Activated CD4-positive, alpha-beta T cell treated with anti-CD3 and anti-CD28 coated beads for 48 hours (primary cell): Measurements from ENCODE around the gene ALOXE3.

ENCODE experiments used
- DNase-seq: peaks from one replicate; pipeline ENCODE4 v3.0.0-alpha.2; 2020

The ALOXE3 gene

DNA sequence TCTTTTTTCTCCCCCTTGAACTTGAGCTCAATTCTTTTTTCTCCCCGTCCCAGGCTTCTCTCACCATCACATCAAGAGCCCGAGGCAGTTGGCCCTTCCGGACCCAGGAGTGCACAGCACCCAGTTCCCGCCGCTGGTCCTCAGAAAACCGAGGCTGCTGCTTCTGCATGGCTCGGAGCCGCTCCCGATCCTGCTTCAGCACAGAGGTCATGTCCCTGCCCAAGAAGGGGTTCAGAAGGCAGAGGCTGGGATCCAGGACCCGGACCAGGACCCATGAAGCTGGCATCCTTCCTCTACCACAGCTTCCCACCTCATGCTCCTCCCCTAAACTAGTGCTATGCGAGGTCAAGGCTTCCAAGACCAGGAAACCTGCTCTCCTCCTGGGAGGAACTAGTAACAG is 23.4 kb upstream of the ALOXE3 start:
- DNase-seq, result no peak

DNA sequence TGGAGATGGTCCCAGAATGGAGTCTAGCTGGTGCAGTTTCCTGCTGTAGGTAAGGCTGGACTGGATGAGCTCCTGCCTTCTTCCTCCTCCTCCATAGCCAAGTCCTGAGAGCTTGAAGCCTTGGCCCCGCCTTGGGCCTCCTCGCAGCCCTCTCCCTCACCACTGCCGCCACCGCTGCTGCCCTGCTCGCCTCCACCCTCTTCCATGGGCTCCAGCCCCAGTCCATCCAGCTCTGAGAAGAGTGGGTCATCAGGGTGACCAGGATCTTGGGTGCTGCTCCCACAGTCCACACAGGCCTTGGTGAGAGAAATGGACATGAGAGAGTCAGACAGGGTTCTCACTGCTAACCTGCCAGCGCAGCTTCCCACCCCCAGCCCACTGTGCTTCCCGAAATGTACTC is 22.7 kb upstream of the ALOXE3 start:
- no peak for DNase-seq

DNA sequence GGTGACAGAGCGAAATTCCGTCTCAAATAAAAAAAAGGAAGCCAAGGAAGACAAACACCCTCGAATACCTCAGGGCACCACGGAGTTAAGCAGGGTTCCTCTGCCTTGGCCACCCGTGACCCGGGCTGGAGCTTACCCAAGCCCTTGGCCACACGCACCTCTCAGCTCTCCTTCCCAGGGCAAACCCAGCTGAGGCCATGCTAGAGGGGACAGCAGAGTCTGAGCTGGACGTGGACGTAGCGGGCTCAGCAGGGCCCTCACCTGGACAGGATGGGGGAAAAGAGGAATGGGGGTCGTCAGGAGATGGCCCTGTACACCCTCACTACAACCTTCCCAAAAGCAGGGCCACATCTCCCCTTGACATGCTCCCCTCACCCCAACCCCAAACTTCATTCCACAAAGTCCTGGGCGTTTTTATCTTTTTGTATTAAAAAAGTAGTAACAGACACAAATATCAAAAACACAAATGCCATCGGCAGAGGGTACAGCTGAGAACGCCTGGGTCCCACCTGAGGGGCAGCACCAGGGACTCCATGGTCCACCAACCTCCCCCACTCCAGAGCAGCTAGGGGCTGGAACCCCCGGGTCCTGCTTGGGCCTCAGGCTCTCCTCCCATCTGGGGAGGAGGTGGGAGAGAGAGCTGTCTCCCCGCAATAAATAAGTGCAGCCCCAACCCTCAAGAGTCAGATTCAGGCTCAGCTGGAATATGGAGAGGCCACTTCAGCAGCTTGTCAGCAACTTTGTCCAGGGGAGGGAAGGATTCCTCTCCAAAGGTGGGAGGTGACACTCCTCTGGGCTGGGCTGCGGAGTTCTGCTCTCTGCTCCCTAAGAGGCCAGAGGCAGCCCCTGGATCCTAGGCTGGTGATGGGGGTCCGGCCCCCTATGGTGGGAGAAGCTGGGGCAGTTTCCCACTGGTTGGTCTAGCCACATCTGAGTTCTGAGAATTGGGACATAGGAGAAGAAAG is 22.0 kb upstream of the ALOXE3 start:
- no peak for DNase-seq

DNA sequence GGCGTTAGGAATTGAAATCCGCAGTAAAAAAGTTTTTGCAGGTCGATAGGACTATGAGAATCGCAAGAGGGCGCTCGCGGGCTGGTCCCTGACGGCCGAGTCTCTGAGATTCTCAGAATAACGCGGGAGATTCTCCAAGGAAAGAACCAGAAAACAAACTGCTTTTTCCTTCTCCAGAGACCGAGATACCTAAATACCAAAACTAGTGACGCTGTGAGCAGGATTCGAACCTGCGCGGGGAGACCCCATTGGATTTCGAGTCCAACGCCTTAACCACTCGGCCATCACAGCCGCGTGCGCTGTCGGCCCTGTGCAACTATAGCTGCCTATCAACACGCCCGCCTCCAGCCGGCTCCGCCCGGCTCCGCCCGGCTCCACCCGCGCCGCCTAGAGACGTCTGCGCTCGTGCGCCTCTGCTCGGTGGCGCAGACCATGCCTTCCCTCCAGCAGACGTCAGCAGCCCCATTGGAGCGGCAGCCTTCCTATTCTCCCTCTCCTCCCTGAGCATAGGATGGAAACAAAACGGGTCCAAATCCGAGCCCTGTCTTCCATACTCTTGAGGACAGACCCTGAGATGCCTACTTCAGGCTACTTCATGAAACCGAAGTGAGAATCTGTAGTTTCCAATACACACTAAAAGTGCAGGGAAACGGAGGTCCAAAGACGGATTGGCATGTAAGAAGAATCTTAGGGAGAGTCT is 20.5 kb upstream of the ALOXE3 start:
- peak; percentile 98 for DNase-seq

DNA sequence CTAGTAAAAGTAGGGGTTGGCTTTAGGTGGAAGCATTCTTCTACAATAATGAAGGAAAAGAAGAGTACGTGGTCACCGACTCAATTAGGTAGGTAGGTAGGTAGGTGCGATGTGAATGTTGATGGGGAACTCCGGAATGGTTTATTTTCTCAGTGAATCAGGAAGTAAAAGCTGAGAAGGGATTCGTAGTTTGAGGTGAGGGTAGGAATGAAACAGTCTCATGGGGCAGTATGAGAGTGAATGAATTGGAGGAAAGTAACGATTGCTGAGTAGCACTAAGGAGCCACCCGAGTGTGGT is 20.0 kb upstream of the ALOXE3 start:
- DNase-seq, result no peak

DNA sequence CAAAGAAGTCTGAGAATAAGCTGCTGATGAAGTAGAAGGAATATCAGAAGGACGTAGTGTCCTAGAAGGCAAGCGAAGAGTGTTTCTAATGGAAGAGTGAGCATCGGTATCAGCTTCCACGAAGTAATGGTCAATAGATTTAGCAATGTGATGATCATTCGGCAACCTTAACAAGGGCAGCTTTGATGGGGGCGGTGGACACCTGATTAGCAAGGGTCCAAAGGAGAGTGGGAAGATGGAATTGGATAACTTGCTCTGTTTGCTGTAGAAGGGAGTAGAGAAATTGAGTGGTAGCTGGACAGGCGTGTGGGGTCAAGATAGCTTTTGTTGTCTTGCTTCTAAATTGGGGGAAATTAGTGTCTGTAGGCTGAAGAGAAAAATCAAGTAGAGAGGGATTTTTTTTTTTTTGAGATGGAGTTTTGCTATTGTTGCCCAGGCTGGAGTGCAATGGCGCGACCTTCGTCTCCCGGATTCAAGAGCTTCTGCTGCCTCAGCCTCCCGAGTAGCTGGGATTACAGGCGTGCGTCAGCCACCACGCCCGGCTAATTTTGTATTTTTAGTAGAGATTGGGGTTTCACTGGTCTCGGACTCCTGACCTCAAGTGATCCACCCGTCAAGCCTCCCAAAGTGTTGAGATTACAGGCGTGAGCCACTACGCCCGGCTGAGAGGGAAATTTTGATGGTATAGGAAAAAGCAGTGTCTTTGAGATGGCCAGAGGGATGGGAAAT is 19.5 kb upstream of the ALOXE3 start:
- DNase-seq, result no peak

DNA sequence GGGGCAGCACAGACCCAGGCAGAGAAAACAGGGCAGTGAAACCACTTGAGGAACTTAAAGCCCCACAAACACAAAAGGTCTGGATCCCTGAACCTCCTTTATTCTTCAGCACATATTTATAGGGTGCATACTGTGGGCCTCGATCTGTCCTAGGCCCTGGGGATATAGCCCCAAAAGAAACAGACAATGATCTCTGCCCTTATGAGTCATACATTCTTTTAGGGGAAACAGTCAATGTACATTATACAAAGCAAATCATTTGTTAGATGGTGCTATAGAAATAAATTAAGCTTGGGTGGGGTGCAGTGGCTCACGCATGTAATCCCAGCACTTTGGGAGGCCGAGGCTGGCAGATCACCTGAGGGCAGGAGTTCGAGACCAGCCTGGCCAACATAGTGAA is 15.6 kb upstream of the ALOXE3 start:
- DNase-seq, result no peak

DNA sequence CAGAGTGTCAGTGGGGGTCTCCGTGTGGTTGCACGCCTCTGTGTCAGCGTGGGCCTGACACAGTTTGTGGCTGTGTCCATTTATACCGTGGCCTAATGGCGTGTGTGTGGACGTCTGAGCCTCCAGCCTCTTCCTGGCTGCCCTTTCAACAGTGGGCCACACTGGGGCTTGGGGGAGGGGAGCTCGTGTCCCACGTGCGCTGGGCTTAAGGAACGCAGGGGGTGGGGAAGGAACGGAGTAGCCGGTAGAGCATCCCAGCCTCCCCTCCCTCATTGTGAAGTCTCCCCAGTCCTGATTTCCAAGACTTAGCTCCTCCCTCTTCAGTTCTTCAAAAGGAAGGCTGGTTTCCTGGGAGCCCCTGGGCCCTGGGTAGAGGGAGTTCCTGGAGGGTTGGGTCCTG is 15.1 kb upstream of the ALOXE3 start:
- no peak for DNase-seq

DNA sequence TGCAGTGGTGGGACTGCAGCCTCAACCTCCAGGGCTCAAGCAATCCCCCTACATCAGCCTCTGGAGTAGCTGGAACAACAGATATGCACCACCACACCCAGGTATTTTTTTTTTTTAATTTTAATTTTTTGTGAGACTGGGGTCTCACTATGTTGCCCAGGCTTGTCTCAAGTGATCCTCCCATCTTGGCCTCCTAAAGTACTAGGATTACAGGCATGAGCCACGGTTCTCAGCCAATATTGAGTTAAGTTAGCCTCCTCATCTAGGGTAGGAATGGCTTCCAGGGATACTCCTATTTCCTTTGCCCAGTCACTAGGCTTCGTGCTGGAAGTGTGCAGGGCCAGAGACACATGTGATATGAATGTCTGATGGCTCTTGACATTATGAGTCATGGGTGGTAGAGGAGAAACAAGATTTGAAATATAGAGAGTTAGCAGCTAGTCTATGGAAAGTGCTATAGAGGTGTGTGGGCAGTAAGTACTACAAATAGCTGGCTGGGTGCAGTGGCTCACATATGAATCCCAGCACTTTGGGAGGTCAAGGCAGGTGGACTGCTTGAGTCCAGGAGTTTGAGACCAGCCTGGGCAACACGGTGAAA is 13.6 kb upstream of the ALOXE3 start:
- DNase-seq, result no peak

DNA sequence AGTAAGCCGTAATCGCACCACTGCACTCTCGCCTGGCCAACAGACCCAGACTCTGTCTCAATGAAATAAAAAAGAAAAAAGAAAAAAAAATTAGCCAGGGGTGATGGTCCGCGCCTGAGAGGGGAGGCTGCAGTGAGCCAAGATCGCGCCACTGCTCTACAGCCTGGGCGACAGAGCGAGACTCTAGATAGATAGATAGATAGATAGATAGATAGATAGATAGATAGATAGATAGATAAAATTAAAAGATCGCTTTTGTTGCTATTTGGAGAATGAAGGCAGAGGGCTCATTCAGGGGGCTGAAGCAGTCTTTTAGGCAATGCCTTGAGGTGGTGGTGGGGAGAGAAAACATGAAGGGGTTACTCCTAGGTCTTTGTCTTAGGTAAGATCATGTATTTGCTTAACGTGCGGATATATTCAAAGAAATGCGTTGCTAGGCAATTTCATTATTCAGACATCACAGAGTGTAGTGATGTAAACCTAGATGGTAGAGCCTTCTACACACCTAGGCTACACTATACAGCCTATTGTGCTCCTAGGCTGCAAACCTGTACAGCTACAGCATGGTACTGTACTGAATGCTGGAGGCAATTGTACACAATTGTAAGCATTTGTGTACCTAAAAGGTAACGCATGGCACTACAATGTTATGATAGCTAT is 9.9 kb upstream of the ALOXE3 start:
- no peak for DNase-seq

DNA sequence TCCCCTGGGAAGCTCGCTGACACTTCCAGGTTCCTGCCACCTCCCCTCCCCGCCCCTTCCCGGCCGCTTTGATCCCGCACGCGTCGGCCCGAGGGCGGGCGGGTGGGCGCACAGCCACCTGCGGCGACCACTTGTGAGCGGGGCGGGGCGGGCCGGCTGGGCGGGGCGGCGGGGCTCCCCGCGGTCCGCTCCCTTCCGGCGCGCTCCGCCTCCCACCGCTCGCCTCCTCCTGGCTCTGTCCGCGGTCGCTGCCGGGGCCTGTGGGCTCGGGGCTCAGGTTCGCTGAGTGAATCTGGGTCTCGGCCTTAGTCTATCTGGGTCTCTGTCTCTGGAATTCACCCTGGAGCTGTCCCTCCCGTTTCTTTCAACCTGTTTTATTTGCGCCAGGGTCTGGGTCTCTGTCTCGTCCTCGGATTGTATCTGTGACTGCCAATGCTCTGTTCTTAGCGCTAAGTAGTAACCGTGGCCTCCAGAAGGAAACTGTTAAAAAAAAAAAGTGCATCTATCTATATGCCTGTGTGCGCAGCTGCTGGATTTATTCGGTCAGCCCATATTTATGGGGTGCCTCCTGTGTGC is 8.3 kb upstream of the ALOXE3 start:
- peak; percentile 58 for DNase-seq

DNA sequence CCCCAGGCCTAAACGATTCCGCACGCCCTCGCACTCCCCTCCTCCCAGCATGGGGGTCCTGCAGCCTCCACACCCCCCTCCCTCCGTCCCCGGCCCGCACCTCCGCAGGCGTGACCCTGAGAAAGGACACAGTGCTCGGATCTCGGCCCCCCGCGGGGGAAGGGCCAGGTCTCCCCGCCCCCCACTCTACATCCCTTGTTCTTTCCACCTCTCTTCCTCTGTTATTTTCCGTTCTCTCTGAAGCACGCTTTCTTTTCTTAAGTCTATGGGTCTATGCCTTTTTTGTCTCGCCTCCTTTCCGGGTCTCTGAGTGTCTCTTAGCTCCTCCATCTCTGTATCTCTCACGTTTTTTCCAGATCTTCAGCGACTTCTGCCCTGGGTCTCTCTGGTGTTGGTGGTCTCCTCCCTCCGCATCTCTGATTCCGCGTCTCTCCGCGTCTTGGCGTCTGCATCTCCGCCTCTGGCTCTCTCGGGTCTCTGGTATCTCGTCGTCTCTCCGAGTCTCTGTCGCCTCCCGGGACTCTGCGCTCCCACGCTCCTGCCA is 7.7 kb upstream of the ALOXE3 start:
- DNase-seq, result peak; percentile 36

DNA sequence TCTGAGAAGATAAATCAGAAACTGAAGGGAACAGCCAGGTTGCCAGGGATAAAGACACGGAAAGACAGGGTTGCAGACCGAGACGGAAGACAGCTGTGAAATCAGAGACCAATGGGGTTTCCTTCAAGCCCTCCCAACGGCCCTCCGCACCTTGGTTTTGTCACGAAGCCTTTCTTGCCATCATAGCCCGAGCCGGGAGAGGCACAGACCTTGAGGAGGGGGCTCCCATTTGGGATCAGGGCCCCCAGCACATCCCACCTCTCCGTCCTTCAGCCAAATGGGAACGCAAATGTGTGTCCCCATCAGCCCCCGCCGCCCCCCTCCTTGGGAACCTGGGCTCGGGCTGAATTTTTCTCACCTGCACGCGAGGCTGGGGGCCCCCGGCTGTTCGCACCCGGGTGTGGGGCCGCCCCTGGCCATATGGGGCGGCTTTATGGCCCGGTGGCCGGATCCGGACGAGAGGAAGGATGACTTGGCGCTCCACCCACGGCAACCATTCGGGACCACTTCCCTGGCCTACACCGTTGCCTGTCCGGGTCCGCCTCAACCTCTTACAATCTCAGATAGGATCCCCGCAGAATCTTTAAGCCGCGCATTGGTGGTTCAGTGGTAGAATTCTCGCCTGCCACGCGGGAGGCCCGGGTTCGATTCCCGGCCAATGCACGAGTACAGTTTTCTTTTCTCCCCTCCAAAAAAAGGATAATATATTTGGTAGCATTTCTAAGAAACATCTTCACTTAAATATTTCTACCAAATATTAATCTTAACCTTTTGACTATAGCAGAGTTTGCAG is 7.0 kb upstream of the ALOXE3 start:
- peak; percentile 93 for DNase-seq

DNA sequence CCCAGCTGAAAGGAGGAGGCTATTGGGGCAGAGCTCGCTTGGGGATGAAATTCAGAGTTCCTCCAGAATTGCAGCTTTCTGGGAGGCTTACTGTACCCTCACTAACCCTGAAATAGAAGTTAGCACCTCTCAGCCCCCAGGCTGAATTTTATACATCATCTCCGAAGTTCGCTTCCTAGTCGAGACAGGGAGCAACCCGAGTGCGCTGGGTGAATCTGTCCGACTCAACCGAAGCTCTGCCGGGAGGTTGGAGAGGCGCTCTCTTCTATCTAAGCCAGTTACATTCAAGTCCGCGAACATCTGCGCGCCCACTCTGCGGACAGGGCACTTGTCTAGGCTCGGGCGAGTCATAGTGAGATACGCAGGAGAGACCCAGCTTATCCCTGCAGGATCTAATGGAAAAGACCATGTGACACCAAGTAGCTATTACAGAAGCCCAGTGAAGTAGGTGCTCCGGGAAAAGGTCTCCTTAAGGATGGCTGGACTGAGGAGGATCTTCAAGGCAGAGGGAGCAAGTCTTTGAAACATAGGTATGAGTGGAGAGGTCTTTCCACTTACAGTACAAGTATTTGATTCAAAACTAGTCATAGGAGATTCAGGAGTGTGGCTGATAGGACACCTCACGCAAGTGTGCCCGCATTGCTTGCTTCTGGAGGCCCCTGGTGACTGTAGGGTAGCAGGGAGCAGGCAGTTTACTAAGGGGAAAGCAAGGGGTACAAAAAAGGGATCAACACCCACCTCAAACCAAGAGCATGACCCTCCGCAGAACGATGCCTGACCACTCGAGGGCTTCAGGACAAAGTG is 6.2 kb upstream of the ALOXE3 start:
- peak; percentile 53 for DNase-seq

DNA sequence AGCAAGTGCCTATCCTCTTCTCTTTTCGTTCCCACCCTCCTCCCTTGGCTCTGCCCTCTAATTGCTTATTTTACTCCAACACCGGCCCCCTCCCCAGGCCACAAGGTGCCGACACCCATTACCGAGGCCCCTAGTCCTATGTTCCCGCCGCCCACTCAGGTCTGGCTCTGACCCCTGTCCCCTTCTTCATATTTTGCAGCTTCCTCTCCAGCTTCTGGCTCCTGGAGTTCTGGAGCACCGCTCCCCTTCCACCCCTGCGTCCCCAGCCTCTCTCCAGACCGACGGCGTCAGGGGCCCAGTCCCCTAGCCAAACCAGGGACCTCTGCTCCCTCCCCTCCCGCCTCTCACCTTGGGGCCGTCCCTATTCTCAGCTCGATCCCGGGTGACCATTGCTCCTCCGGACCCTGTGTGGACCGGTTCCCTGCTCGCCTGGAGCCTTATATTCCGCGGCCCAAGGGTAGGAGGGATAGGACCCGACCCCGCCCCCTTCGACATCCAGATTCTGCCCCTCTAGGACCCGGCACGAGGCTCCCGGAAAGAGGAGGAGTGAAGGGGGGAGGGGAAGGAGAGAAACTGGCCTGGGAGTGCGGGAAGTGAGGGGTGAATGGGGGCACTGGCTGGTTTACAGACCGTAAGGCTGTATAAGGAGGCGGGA is 5.5 kb upstream of the ALOXE3 start, which contains the start of gene HES7:
HES7 (minus strand) TSS at position 412 of the 655 bp plus-strand sequence; CDS start at position 390, 22 bp downstream.
- no peak for DNase-seq

DNA sequence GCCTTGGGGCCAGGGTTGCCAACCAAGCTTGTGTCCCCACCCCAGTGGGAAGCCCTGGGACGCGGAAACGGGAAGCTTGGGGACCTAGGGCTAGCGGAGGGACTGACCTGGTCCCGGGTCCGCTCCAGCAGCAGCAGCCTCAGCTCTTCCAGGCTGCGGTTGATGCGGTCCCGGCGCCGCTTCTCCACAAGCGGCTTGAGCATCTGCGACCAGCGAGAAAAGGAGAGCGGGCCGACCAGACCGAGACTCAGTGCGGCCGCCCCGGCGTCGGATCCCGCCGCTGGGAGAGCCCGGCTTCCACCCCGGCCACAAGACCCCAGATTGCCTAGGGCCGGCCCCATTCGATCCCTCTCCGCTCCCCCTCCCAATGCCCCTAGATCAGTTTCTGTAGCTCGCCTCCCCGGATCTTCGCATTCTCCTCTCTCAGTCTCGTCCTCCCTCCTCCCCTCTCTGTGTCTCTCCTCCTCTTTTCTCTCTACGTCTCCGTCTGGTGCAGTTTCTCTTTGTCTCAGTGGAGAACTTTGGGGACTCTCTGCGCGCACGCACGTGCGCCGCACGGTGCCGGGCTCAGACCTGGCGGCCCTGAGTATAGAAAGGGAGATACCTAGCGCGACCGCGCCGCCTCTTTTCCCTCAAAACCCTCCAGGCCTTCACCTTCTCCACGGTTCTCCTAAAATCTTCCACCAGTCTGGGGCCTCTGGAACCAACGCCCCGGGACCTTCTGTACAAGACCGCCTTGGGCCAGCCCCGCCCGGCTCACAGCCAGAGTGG is 4.8 kb upstream of the ALOXE3 start:
- DNase-seq, result peak; percentile 64

DNA sequence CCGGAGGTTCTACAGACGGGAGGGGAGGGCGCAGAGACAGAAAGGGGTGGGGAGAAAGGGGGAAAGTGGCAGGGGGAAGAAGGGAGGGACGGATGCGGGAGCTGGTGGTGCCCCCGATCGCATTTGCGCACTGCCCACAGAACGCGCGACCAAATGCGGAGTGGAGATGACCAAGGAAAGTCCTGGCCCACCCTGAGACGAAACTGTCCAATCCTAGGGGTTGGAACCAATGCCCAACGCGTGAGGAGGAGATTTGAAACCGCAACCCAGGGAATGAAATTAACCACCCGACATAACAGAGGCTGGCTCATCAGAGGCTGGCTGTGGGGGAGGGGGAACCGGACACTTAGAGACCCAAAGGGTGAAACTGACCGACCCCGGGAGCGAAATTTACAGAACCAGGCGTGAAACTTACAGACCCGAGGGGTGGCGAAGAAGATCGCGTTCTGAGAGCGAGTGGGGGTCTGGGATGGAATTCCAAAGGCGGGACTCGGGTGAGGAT is 4.2 kb upstream of the ALOXE3 start:
- DNase-seq, result peak; percentile 45

DNA sequence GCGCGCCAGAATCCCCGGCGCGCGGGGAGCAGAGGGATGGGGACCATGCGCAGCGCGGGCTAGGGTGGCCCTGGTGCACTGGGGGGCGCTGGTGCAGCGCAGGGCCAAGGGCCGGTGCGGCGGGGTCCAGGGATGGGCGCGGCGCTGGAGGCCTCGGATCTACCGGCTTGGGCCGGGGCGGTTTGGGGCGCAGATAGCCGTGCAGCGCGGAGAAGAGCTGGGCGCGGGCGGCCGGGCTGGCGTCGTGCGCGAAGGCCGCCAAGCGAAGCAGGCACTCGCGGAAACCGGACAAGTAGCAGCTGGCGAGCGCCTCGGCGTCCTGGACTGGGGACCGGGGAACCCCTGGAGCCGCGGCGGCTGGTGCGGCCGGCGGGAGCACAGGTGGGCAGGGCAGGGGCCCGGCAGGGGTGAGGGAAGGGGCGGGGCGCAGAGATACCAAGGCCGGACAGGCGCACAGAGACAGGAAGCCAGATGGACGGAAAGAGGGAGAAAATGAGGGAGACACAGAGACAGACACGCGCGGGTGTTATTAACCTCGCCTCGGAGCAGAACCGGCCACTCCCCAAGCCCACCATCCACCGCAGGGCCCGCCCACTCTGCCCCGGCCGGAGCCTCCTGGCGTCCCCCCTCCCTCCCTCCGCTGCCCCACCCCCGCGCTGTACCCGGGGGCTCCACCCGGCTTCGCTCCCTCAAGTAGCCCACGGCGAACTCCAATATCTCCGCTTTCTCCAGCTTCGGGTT is 3.5 kb upstream of the ALOXE3 start:
- DNase-seq, result peak; percentile 68
